Body of pancreas (tissue), 4 donors: Measurements from ENCODE around the gene PHLDB1. TPM values are rescaled to one million over a fixed set of nuclear protein-coding genes. Genes with fewer than 3 reads are reported as not detected.

ENCODE experiments used
- ATAC-seq: fragments of 150-250 bp; one replicate; pipeline ENCODE4 v1.9.1; 2016
- DNase-seq, 4 donors: peaks; one replicate each; pipeline ENCODE4 v3.0.0-alpha.2; 2019
- H3K27ac ChIP-seq, 4 donors: fragments of 200-600 bp; sonication (generic); 1 replicate in 3 of 4; 2 replicates in 1 of 4; pipeline versions ENCODE4 v1.5.1 to v1.6.1; 2016 to 2019; ENCODE audit warnings: mild to moderate bottlenecking in 1 of 4, mixed read lengths in 1 of 4, moderate library complexity in 1 of 4
- H3K27me3 ChIP-seq, 2 donors: fragments of 200-600 bp; sonication (generic); one replicate each; pipeline ENCODE4 v1.6.0; 2016; ENCODE audit warnings: mild to moderate bottlenecking in 1 of 2
- H3K36me3 ChIP-seq, 2 donors: fragments of 200-600 bp; sonication (generic); replicated peaks in 1 of 2; 2 replicates each; pipeline ENCODE4 v1.5.1; 2016; ENCODE audit warnings: low read depth in 2 of 2; ENCODE audit not compliant: insufficient read depth in 1 of 2
- H3K4me1 ChIP-seq: fragments of 200-600 bp; sonication (generic); one replicate; pipeline ENCODE4 v1.6.0; 2016
- H3K4me3 ChIP-seq, 2 donors: fragments of 200-600 bp; sonication (generic); 1 replicate in 1 of 2; 2 replicates in 1 of 2; pipeline ENCODE4 v1.5.1; 2016 to 2019
- H3K9me3 ChIP-seq, 3 donors: fragments of 200-600 bp; sonication (generic); 1 replicate in 2 of 3; 2 replicates in 1 of 3; pipeline ENCODE4 v1.5.1; 2016
- CTCF ChIP-seq, 7 experiments: fragments of 450-650 bp in 4 of 7; fragments of 200-600 bp in 3 of 7; sonication (generic) in 3 of 7; IDR thresholded peaks; one replicate each; pipeline ENCODE4 v1.5.1; 2016 to 2019; ENCODE audit warnings: antibody characterized with exemption in 7 of 7
- POLR2A ChIP-seq, 3 donors: fragments of 450-650 bp; IDR thresholded peaks; one replicate each; pipeline ENCODE4 v1.6.1; 2016; ENCODE audit warnings: antibody characterized with exemption in 3 of 3, mild to moderate bottlenecking in 2 of 3
- whole genome bisulfite sequencing, 2 donors: methylation state at CpG; one replicate each; pipeline ENCODE4 v1.1.5; 2017; 5-methylcytosine and 5-hydroxymethylcytosine counted together
- intact Hi-C: fragments of 100-400 bp; cut with DNase I; formaldehyde crosslinking; loops from one replicate; pipeline ENCODE4 v1.15.1; 2023
- total RNA-seq, 2 donors: library from RNA; depleted of rRNA; stranded (reverse); fragments of >200 nt; gene quantifications; one replicate each; pipeline ENCODE4 v1.1.0, GENCODE V29; 2016

The PHLDB1 gene
- total RNA-seq, 2 donors from 2014 or later = 71.9 to 166 TPM

DNA sequence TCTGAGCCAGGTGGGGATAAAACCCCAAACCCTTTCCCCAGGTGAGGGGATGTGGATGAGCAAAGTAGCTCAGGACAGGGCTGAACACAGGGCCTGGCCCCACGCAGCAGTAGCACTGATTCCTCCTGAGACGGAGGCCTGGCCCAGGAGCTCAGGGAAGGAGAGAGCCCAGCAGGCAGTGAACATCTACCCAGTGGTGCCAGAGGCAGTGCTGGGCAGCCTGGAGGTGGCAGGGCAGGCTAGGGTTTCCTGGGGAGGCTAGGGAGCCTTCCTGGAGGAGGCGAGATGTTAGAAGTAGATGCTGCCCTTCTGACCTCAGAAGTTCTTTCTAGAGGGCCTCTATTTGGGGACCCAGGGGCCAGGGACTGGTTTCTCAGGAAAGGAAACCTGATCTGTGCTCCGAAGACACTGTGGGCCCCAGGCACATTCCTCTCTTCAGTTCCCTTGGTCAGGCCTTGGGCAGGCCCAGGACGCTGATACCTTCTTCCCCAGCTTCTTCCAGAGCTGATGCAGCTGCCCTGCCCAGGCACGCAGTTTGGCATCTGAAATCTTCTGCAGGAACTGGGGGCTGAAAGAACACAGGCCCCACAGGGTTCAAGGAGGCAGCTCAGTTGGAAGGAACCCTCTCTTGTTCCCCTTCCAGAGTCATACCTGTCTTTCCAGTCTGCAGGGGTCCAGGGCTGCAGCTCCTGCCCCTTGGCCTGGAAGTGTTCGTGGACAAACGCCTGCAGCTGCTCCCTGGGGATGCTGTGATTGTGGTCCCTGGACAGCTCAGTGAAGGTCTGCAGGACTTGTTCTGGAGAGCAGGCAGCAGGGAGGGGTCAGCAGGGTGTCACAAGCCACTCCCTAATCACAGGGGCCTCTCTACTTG lies 55.2 kb downstream of the PHLDB1 start:
- DNase-seq (no peak), ATAC-seq (no peak)
- Histone ChIP-seq H3K4me3 (no peak overlapping the region), H3K36me3 (no peaks in the 10 kb centered on the region), H3K9me3 (no peaks in the 10 kb centered on the region), H3K4me1 (peaks cover 15% of the 10 kb centered on the region), H3K27ac (no peak overlapping the region), H3K27me3 (no peaks in the 10 kb centered on the region)
- 78 to 79% methylated on average over 7 to 8 of the region's 8 CpGs for WGBS, 2 donors
- TF ChIP-seq CTCF (IDR thresholded peaks at IDR 0.05) (no peak), POLR2A (IDR thresholded peaks at IDR 0.05) (no peak)
- intact Hi-C loops = no loop called here

GRCh38 chr11:118663381-118663780 lies 56.0 kb downstream of the PHLDB1 start:
- Histone ChIP-seq H3K27ac (no peak overlapping the region), H3K9me3 (no peaks in the 10 kb centered on the region), H3K4me1 (peaks cover 15% of the 10 kb centered on the region), H3K27me3 (no peaks in the 10 kb centered on the region), H3K36me3 (no peaks in the 10 kb centered on the region), H3K4me3 (no peak overlapping the region)
- 83 to 89% methylated on average over 4 of the region's 4 CpGs for WGBS, 2 donors
- intact Hi-C loops = no loop called here
- TF ChIP-seq POLR2A (IDR thresholded peaks at IDR 0.05) (no peak), CTCF (IDR thresholded peaks at IDR 0.05) (no peak)
- no peak for ATAC-seq
- DNase-seq = no peak

DNA sequence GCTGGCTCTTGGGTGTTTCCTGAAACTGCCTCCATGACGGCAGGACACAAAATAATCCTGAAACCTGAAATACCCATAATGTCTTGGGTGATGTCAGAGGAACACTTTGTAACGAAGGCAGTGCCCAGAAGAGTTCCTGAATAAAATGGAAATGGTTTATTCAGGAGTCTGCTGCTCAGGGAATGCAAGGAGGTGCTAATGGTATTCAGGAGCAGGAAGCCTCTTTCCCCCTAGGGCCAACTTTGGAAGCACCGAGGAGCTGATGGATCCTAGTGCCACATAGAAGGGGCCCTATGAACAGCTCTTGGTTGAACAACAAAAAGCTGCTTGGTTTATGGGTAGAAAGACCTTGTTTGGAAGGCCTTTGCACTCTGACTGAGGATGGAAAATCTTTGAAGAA lies 56.5 kb downstream of the PHLDB1 start:
- WGBS, 2 donors = 71 to 87% methylated on average over 3 of the region's 3 CpGs
- intact Hi-C loops = no loop called here
- TF ChIP-seq CTCF (IDR thresholded peaks at IDR 0.05) (no peak), POLR2A (IDR thresholded peaks at IDR 0.05) (no peak)
- Histone ChIP-seq H3K9me3 (no peaks in the 10 kb centered on the region), H3K27me3 (no peaks in the 10 kb centered on the region), H3K36me3 (no peaks in the 10 kb centered on the region), H3K4me1 (peaks cover 12% of the 10 kb centered on the region), H3K4me3 (no peak overlapping the region), H3K27ac (no peak overlapping the region)
- ATAC-seq (no peak), DNase-seq (no peak)

DNA sequence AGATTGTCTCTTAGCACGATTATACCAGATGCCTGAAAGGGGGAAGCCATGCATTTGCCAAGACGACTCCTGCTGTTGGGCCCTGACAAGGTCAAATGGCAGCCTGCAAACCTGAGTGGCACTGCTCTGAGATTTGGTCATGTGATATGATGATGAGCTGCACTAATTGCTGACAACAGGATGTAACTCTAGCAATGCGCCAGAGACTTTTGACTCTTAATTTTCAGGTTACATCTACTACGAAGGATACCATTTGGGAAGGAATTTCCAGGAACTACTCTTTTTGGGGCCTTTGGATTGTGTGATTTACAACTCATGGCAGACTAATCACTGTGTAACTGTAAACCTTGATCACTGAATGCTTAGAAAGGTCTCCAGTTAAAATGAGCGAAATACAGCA lies 59.0 kb downstream of the PHLDB1 start:
- Histone ChIP-seq H3K27ac (no peak overlapping the region), H3K9me3 (no peaks in the 10 kb centered on the region), H3K27me3 (no peaks in the 10 kb centered on the region), H3K4me1 (no peaks in the 10 kb centered on the region), H3K4me3 (no peak overlapping the region), H3K36me3 (no peaks in the 10 kb centered on the region)
- no peak for ATAC-seq
- 84 to 91% methylated on average over 5 of the region's 5 CpGs for WGBS, 2 donors
- no peak for DNase-seq
- TF ChIP-seq CTCF (IDR thresholded peaks at IDR 0.05) (no peak), POLR2A (IDR thresholded peaks at IDR 0.05) (no peak)
- intact Hi-C loops = no loop called here

- no peaks in the 10 kb centered on the region for H3K36me3 ChIP-seq
- intact Hi-C loops = no loop called here
- H3K9me3 ChIP-seq = no peaks in the 10 kb centered on the region
- DNase-seq (no peak), ATAC-seq (no peak)
- no peaks in the 10 kb centered on the region for H3K27me3 ChIP-seq
- TF ChIP-seq POLR2A (IDR thresholded peaks at IDR 0.05) = no peak
- no peak for TF ChIP-seq CTCF (IDR thresholded peaks at IDR 0.05)
- no peak overlapping the region for H3K4me3 ChIP-seq
- WGBS, 2 donors = 44 to 52% methylated on average over 2 of the region's 2 CpGs
- H3K27ac ChIP-seq = no peak overlapping the region
- no peaks in the 10 kb centered on the region for H3K4me1 ChIP-seq
Observed at GRCh38 chr11:118670063-118670462, 62.6 kb downstream of the PHLDB1 start.
